ENCODE data around the gene NLGN2.

- TF ChIP-seq CTCF (IDR thresholded peaks at IDR 0.05): no peak
- no peak for TF ChIP-seq POLR2A (IDR thresholded peaks at IDR 0.05)
- no peak for TF ChIP-seq POLR2AphosphoS5 (IDR thresholded peaks at IDR 0.05)
These were observed 56.4 kb downstream of the NLGN2 start for GRCh38 chr17:7464081-7464480.
